ENCODE data around the gene TM9SF1.
A peak's percentile ranks its signal among the peaks of the same experiment; 100 is the strongest.
"Not testable (repeated sequence)": the region's sequence is repeated elsewhere in the genome, so short reads cannot be mapped to it uniquely, and the experiment has no call there.

The TM9SF1 gene

DNA sequence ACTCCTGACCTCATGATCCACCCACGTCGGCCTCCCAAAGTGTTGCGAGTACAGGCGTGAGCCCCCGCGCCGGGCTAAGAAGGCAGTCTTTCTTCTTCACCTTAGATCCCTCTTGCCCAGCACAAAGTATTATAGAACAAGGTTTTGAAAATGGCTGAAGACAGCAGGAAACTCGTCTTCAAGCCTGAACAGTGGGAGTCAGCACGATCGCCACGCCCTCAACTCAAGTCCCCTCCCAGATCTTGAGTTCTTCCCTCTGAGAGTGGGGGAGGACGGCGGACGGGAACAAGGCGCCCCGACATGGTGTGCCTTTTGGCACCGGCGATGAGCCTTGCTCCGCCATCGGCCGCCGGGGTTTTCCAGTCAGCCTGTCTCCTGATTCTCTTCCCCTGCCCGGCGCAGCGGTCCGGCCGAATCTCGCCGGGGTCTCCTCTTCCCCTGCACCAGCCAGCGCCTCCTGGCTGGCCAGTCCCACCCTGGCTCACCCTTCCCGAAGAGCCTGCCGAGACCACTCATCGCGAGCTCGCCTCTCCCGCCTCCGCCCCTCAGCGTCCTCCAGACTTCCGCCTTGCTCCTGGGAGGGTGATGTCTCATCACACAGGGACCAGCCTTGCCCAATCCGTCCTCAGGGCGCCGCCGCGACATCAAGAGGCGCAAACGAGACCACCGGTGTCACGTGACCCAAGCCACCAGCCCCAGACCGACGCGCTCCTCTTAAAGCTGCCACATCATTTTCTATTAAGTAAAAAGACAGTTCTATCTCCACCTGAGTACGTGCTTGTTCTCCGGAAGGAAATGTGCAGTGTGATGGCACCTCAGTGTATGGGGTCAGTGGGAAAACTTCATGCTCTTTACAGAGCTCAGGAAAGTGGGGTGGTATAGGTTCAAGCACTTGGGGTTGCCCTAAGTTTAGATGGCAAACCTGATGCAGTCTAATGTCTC lies 18.0 kb upstream of the TM9SF1 start, which contains the start of gene CHMP4A:
CHMP4A (minus strand) TSS at position 565 of the 942 bp plus-strand sequence; CDS start at position 516, 49 bp downstream.
- peak within 1 kb of the TSS; percentile 86 for H3K4me3 ChIP-seq (ENCODE audit: low read depth, low read length)
- DNase-seq (ENCODE audit: low read depth), result peak; percentile 96
- TF ChIP-seq CTCF (IDR thresholded peaks at IDR 0.05; ENCODE audit: low read depth, low read length, missing control alignments), result no peak

- no peak for TF ChIP-seq CTCF (IDR thresholded peaks at IDR 0.05; ENCODE audit: low read depth, low read length, missing control alignments)
- no peak overlapping the region for H3K4me3 ChIP-seq (ENCODE audit: low read depth, low read length)
- DNase-seq (ENCODE audit: low read depth), result no peak
These were observed 16.1 kb upstream of the TM9SF1 start for GRCh38 chr14:24211311-24211710.

DNA sequence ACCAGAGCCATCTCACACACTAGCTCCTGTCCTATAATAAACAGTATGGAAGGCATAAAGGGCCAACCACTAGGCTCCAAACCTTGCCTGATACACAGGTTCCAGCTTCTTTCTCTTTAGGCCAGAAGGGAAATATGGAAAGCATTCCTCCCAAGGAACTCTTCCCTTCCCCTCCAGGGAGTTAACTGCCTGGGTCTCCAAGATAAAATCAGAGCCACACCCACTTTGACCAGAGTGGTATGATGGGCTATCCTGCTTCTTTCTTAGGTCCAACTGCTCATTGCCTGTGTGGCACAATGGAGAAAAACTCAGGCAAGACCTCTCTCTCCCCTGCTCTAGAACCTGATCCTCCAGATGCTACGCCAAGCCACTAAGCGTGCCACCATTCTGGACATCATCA lies 12.4 kb upstream of the TM9SF1 start:
- H3K4me3 ChIP-seq (ENCODE audit: low read depth, low read length), result no peak overlapping the region
- no peak for TF ChIP-seq CTCF (IDR thresholded peaks at IDR 0.05; ENCODE audit: low read depth, low read length, missing control alignments)
- DNase-seq (ENCODE audit: low read depth), result no peak

- no peak for TF ChIP-seq CTCF (IDR thresholded peaks at IDR 0.05; ENCODE audit: low read depth, low read length, missing control alignments)
- no peak for DNase-seq (ENCODE audit: low read depth)
- no peak overlapping the region for H3K4me3 ChIP-seq (ENCODE audit: low read depth, low read length)
These were observed 11.9 kb upstream of the TM9SF1 start for GRCh38 chr14:24207104-24207551.

GRCh38 chr14:24206260-24207103 lies 11.2 kb upstream of the TM9SF1 start:
- no peak for DNase-seq (ENCODE audit: low read depth)
- TF ChIP-seq CTCF (IDR thresholded peaks at IDR 0.05; ENCODE audit: low read depth, low read length, missing control alignments), result no peak

DNA sequence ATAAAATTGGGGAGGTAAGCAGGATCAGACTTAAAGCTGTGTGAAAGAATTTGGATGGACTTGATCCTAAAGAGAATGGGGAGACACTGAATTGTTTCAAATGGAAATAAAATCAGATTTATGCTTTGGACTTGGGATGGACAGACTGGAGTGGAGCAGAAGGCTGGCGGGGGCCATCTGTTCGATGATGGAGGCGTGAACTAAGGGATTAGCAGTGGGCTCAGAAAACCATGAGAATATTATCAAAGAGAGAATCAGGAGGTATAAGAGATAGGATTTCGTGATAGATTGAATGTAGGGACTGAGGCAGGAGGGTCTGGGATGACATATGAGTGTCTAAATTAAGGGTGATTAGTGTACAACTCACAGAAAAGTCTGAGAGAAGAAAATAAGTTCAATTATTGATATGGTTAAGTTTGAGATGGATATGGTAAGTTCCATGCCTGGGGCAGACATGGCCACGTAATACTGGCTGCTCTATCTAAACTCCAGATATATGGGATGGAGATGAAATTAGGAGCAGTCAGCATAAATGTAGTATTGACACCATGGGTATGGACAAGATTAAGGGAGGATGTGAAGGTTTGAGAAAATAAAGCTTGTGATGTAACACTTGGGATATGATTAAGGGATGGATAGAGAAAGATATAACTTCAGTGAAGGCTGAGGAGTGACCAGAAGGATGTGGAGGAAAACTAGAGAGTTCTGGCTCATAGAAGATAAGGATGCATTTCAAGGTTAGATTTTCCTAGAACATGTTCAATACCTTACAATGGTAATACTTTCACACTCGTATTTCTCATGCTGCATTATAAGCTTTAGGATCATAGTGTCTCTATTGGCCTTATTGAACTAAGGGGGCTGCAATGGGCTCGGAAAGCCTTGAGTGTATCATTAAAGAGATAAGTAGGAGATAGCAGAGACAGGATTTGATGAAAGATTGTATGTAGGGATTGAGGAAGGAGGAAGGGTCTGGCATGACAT lies 9.2 kb upstream of the TM9SF1 start:
- H3K4me3 ChIP-seq (ENCODE audit: low read depth, low read length), result no peak overlapping the region
- no peak for DNase-seq (ENCODE audit: low read depth)
- no peak for TF ChIP-seq CTCF (IDR thresholded peaks at IDR 0.05; ENCODE audit: low read depth, low read length, missing control alignments)

More at GRCh38 chr14:24206260-24207103, 11.2 kb upstream of the TM9SF1 start:
- H3K4me3 ChIP-seq (ENCODE audit: low read depth, low read length), result no peak overlapping the region

DNA sequence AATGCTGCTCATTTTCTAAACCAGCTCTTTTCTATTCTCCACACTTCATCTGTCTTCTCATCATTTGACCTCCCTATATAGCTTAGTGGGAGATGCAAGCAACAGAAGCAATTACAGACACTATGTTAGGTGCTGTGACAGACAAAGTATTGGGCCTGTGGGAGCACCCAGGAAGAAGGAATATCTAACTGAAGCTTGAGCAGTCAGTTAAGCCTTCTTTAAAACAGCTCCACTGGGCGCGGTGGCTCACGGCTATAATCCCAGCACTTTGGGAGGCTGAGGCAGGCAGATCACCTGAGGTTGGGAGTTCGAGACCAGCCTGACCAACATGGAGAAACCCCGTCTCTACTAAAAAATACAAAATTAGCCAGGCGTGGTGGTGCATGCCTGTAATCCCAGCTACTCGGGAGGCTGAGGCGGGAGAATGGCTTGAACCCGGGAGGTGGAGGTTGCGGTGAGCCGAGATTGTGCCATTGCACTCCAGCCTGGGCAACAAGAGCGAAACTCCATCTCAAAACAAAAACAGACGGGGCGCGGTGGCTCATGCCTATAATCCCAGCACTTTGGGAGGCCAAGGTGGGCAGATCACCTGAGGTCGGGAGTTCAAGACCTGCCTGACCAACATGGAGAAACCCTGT lies 8.1 kb upstream of the TM9SF1 start:
- not testable (repeated sequence) for DNase-seq (ENCODE audit: low read depth); H3K4me3 ChIP-seq (ENCODE audit: low read depth, low read length)

GRCh38 chr14:24202538-24202937 lies 7.3 kb upstream of the TM9SF1 start:
- not testable (repeated sequence) for DNase-seq (ENCODE audit: low read depth)

More at GRCh38 chr14:24202538-24202937, 7.3 kb upstream of the TM9SF1 start:
- H3K4me3 ChIP-seq (ENCODE audit: low read depth, low read length), result not testable (repeated sequence)
